ENCODE results near the gene STX1A. TPM values are rescaled to one million over a fixed set of nuclear protein-coding genes. Genes with fewer than 3 reads are reported as not detected.

STX1A gene
- total and polyA plus RNA-seq, 2 experiments from 2014 or later: 9.8 to 20.6 TPM

- Histone ChIP-seq H3K9me3 (ENCODE audit: low read depth) (no peaks in the 10 kb centered on the region), H3K27me3 (no peaks in the 10 kb centered on the region), H3K36me3 (no peaks in the 10 kb centered on the region), H3K27ac (peak within 1 kb of the TSS; percentile 50), H3K4me1 (ENCODE audit: low read depth) (no peaks in the 10 kb centered on the region), H3K4me3 (peak within 1 kb of the TSS; percentile 48)
- TF ChIP-seq, protein P1, sequence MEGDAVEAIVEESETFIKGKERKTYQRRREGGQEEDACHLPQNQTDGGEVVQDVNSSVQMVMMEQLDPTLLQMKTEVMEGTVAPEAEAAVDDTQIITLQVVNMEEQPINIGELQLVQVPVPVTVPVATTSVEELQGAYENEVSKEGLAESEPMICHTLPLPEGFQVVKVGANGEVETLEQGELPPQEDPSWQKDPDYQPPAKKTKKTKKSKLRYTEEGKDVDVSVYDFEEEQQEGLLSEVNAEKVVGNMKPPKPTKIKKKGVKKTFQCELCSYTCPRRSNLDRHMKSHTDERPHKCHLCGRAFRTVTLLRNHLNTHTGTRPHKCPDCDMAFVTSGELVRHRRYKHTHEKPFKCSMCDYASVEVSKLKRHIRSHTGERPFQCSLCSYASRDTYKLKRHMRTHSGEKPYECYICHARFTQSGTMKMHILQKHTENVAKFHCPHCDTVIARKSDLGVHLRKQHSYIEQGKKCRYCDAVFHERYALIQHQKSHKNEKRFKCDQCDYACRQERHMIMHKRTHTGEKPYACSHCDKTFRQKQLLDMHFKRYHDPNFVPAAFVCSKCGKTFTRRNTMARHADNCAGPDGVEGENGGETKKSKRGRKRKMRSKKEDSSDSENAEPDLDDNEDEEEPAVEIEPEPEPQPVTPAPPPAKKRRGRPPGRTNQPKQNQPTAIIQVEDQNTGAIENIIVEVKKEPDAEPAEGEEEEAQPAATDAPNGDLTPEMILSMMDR (IDR thresholded peaks at IDR 0.05; ENCODE audit: low read depth, low read length): no peak
- DNase-seq (ENCODE audit: low read depth in 1 of 2, low spot score in 1 of 2): peak; percentile 98
Observed at GRCh38 chr7:73738612-73739386, 19.3 kb upstream of the STX1A start, which contains the start of gene ABHD11. Gene ABHD11, minus strand, starts transcription at chr7:73738802. Its CDS starts 32 bp downstream, at chr7:73738770.

- H3K27ac ChIP-seq: peak overlapping the region; percentile 36
- peak; percentile 60 to 66 for DNase-seq (ENCODE audit: low read depth in 1 of 2, low spot score in 1 of 2)
- H3K4me3 ChIP-seq: peak overlapping the region; percentile 48
- no peaks in the 10 kb centered on the region for H3K4me1 ChIP-seq (ENCODE audit: low read depth)
- TF ChIP-seq, protein P1 (IDR thresholded peaks at IDR 0.05; ENCODE audit: low read depth, low read length): no peak
- no peaks in the 10 kb centered on the region for H3K36me3 ChIP-seq
- H3K27me3 ChIP-seq: no peaks in the 10 kb centered on the region
- no peaks in the 10 kb centered on the region for H3K9me3 ChIP-seq (ENCODE audit: low read depth)
Observed at GRCh38 chr7:73738220-73738611, 18.7 kb upstream of the STX1A start.

- TF ChIP-seq, protein P1 (IDR thresholded peaks at IDR 0.05; ENCODE audit: low read depth, low read length): no peak
- no peaks in the 10 kb centered on the region for H3K9me3 ChIP-seq (ENCODE audit: low read depth)
- H3K36me3 ChIP-seq: no peaks in the 10 kb centered on the region
- H3K27me3 ChIP-seq: no peaks in the 10 kb centered on the region
- H3K4me1 ChIP-seq (ENCODE audit: low read depth): no peaks in the 10 kb centered on the region
- no peak overlapping the region for H3K27ac ChIP-seq
- H3K4me3 ChIP-seq: peak overlapping the region; percentile 48
- no peak for DNase-seq (ENCODE audit: low read depth in 1 of 2, low spot score in 1 of 2)
Observed at GRCh38 chr7:73737491-73738219, 18.2 kb upstream of the STX1A start.

- Histone ChIP-seq H3K27ac (no peak overlapping the region), H3K36me3 (no peaks in the 10 kb centered on the region), H3K4me3 (no peak overlapping the region), H3K27me3 (no peaks in the 10 kb centered on the region), H3K4me1 (ENCODE audit: low read depth) (no peaks in the 10 kb centered on the region), H3K9me3 (ENCODE audit: low read depth) (no peaks in the 10 kb centered on the region)
- TF ChIP-seq, protein P1 (IDR thresholded peaks at IDR 0.05; ENCODE audit: low read depth, low read length): no peak
- no peak for DNase-seq (ENCODE audit: low read depth in 1 of 2, low spot score in 1 of 2)
Observed at GRCh38 chr7:73736885-73737284, 17.4 kb upstream of the STX1A start.

GRCh38 chr7:73735528-73735905 lies 16.0 kb upstream of the STX1A start:
- Histone ChIP-seq H3K4me1 (ENCODE audit: low read depth) (no peaks in the 10 kb centered on the region), H3K27me3 (no peaks in the 10 kb centered on the region), H3K9me3 (ENCODE audit: low read depth) (no peaks in the 10 kb centered on the region), H3K36me3 (no peaks in the 10 kb centered on the region), H3K4me3 (no peak overlapping the region), H3K27ac (no peak overlapping the region)
- TF ChIP-seq, protein P1 (IDR thresholded peaks at IDR 0.05; ENCODE audit: low read depth, low read length): no peak
- DNase-seq (ENCODE audit: low read depth in 1 of 2, low spot score in 1 of 2): no peak

Measured in cardiac muscle cell (in vitro differentiated cells and primary cell).